KOPT-K1 (cell line): ENCODE measurements around the gene USE1.
A peak's percentile ranks its signal among the peaks of the same experiment; 100 is the strongest.

Source experiments
- H3K27ac ChIP-seq: fragments of 200-600 bp; sonication (generic); 2 replicates; pipeline ENCODE4 v1.5.1; 2016; ENCODE audit warnings: antibody characterized with exemption, mild to moderate bottlenecking, low read depth, low read length; ENCODE audit not compliant: poor library complexity, severe bottlenecking
- H3K36me3 ChIP-seq: fragments of 200-600 bp; sonication (generic); 2 replicates; pipeline ENCODE4 v1.5.1; 2017; ENCODE audit warnings: antibody characterized with exemption, mild to moderate bottlenecking, low read length, moderate library complexity; ENCODE audit not compliant: insufficient read depth
- H3K9me3 ChIP-seq: fragments of 200-600 bp; sonication (generic); 2 replicates; pipeline ENCODE4 v1.5.1; 2017; ENCODE audit warnings: antibody characterized with exemption, low read length, mild to moderate bottlenecking; ENCODE audit not compliant: insufficient read depth, poor library complexity, severe bottlenecking

The USE1 gene

GRCh38 chr19:17237747-17238706 lies 22.9 kb downstream of the USE1 start:
- Histone ChIP-seq H3K36me3 (no peaks in the 10 kb centered on the region; the same call in 1 of the 2 replicates), H3K27ac (no peak overlapping the region), H3K9me3 (no peaks in the 10 kb centered on the region)

GRCh38 chr19:17240062-17240752 lies 25.1 kb downstream of the USE1 start:
- H3K36me3 ChIP-seq = no peaks in the 10 kb centered on the region
- no peak overlapping the region for H3K27ac ChIP-seq
- no peaks in the 10 kb centered on the region for H3K9me3 ChIP-seq

- no peaks in the 10 kb centered on the region for H3K9me3 ChIP-seq
- no peaks in the 10 kb centered on the region for H3K36me3 ChIP-seq
- H3K27ac ChIP-seq = no peak overlapping the region
These were observed 25.8 kb downstream of the USE1 start for GRCh38 chr19:17240826-17241399.

GRCh38 chr19:17242431-17243208 lies 27.5 kb downstream of the USE1 start:
- no peak overlapping the region for H3K27ac ChIP-seq
- no peaks in the 10 kb centered on the region for H3K36me3 ChIP-seq
- H3K9me3 ChIP-seq = no peaks in the 10 kb centered on the region

GRCh38 chr19:17243211-17243829 lies 28.2 kb downstream of the USE1 start:
- Histone ChIP-seq H3K36me3 (no peaks in the 10 kb centered on the region), H3K9me3 (no peaks in the 10 kb centered on the region), H3K27ac (no peak overlapping the region)

GRCh38 chr19:17243830-17244617 lies 28.9 kb downstream of the USE1 start:
- Histone ChIP-seq H3K27ac (no peak overlapping the region), H3K36me3 (no peaks in the 10 kb centered on the region), H3K9me3 (no peaks in the 10 kb centered on the region)

GRCh38 chr19:17244618-17245534 lies 29.7 kb downstream of the USE1 start:
- Histone ChIP-seq H3K9me3 (no peaks in the 10 kb centered on the region), H3K27ac (peak overlapping the region; percentile 28), H3K36me3 (no peaks in the 10 kb centered on the region)

- Histone ChIP-seq H3K9me3 (no peaks in the 10 kb centered on the region), H3K27ac (peak within 1 kb of the TSS; percentile 55), H3K36me3 (no peaks in the 10 kb centered on the region)
These were observed 30.4 kb downstream of the USE1 start, which contains the start of gene NR2F6 for GRCh38 chr19:17245535-17245984. Gene NR2F6, minus strand, starts transcription at chr19:17245919. Its CDS starts 699 bp downstream, at chr19:17245220.

GRCh38 chr19:17246681-17247425 lies 31.7 kb downstream of the USE1 start:
- H3K36me3 ChIP-seq = no peaks in the 10 kb centered on the region
- no peak overlapping the region for H3K27ac ChIP-seq
- no peaks in the 10 kb centered on the region for H3K9me3 ChIP-seq

GRCh38 chr19:17248011-17248776 lies 33.0 kb downstream of the USE1 start:
- Histone ChIP-seq H3K36me3 (no peaks in the 10 kb centered on the region), H3K27ac (no peak overlapping the region), H3K9me3 (no peaks in the 10 kb centered on the region)

GRCh38 chr19:17249887-17250548 lies 34.9 kb downstream of the USE1 start:
- Histone ChIP-seq H3K27ac (no peak overlapping the region), H3K9me3 (no peaks in the 10 kb centered on the region), H3K36me3 (no peaks in the 10 kb centered on the region)
